Type B pancreatic cell (in vitro differentiated cells): ENCODE measurements around the gene INSR. TPM values are rescaled to one million over a fixed set of nuclear protein-coding genes. Genes with fewer than 3 reads are reported as not detected.
"Not testable (repeated sequence)": the region's sequence is repeated elsewhere in the genome, so short reads cannot be mapped to it uniquely, and the experiment has no call there.

Experiments
- DNase-seq: peaks from one replicate; pipeline ENCODE4 v3.0.0; 2021; ENCODE audit warnings: mixed read lengths; ENCODE audit not compliant: unreplicated experiment; ENCODE audit errors: extremely low spot score
- H3K27ac Mint-ChIP-seq: 2 replicates; pipeline ENCODE4 v1.8.0; 2021; ENCODE audit warnings: mild to moderate bottlenecking, mixed read lengths
- H3K27me3 Mint-ChIP-seq: 2 replicates; pipeline ENCODE4 v1.8.0; 2021; ENCODE audit warnings: mixed read lengths
- H3K36me3 Mint-ChIP-seq: 2 replicates; pipeline ENCODE4 v1.8.0; 2021; ENCODE audit warnings: mixed read lengths
- H3K4me1 Mint-ChIP-seq: one replicate; pipeline ENCODE4 v1.8.0; 2021; ENCODE audit warnings: mixed read lengths; ENCODE audit not compliant: unreplicated experiment
- H3K4me3 Mint-ChIP-seq: 2 replicates; pipeline ENCODE4 v1.8.0; 2021; ENCODE audit warnings: mild to moderate bottlenecking, mixed read lengths
- H3K9me3 Mint-ChIP-seq: 2 replicates; pipeline ENCODE4 v1.8.0; 2021; ENCODE audit warnings: mixed read lengths
- CTCF ChIP-seq: fragments of 200-600 bp; sonication (generic); conservative IDR thresholded peaks from 2 replicates; pipeline ENCODE4 v1.5.0; 2021; ENCODE audit warnings: antibody characterized with exemption, mild to moderate bottlenecking
- total RNA-seq: library from RNA; stranded (reverse); gene quantifications from 2 replicates; pipeline ENCODE4 v1.2.1, GENCODE V29; 2021; ENCODE audit warnings: low replicate concordance

Gene INSR
- total RNA-seq, 1 donor from 2014 or later, result 33.7 TPM

GRCh38 chr19:7067122-7067521, 227.1 kb downstream of the INSR start:
- H3K4me3 Mint-ChIP-seq, H3K36me3 Mint-ChIP-seq, DNase-seq, H3K9me3 Mint-ChIP-seq, H3K4me1 Mint-ChIP-seq, H3K27ac Mint-ChIP-seq, H3K27me3 Mint-ChIP-seq: not testable (repeated sequence)
- peak; percentile 50 for TF ChIP-seq CTCF

- Mint-ChIP-seq H3K4me1 (peaks cover 1% of the 10 kb centered on the region), H3K36me3 (no peaks in the 10 kb centered on the region), H3K9me3 (no peaks in the 10 kb centered on the region), H3K27me3 (no peaks in the 10 kb centered on the region), H3K4me3 (no peak overlapping the region), H3K27ac (no peak overlapping the region)
- DNase-seq, result no peak
- TF ChIP-seq CTCF, result no peak
Observed at GRCh38 chr19:7063764-7064418, 230.3 kb downstream of the INSR start.

GRCh38 chr19:7063339-7063738, 230.9 kb downstream of the INSR start:
- no peak for TF ChIP-seq CTCF
- no peak for DNase-seq
- Mint-ChIP-seq H3K27ac (no peak overlapping the region), H3K9me3 (no peaks in the 10 kb centered on the region), H3K36me3 (no peaks in the 10 kb centered on the region), H3K27me3 (no peaks in the 10 kb centered on the region), H3K4me3 (no peak overlapping the region), H3K4me1 (no peaks in the 10 kb centered on the region)

Other genes with a start within 250 kb of the INSR start
- not detected in 2 replicates for gene MBD3L2, start 245.1 kb downstream of the INSR start, total RNA-seq
- not detected in 2 replicates for gene MBD3L3, start 235.7 kb downstream of the INSR start, total RNA-seq
- gene ZNF557, start 224.7 kb downstream of the INSR start, total RNA-seq, result 13.7 TPM in 2 replicates
- 40.9 and 44.1 TPM in 2 replicates for gene ARHGEF18, start 54.5 kb upstream of the INSR start, total RNA-seq
- gene PEX11G, start 194.6 kb upstream of the INSR start, total RNA-seq, result 4.8 and 5.7 TPM in 2 replicates
- gene ZNF358, start 221.7 kb upstream of the INSR start, total RNA-seq, result 49.8 and 67.1 TPM in 2 replicates
- 24.0 and 24.3 TPM in 2 replicates for gene MCOLN1, start 228.2 kb upstream of the INSR start, total RNA-seq
- gene PNPLA6, start 241.3 kb upstream of the INSR start, total RNA-seq, result 84.3 and 86.1 TPM in 2 replicates